HEK293 (cell line): ENCODE data around the gene PREB.
A peak's percentile ranks its signal among the peaks of the same experiment; 100 is the strongest.

Experiments used
- GLI4 ChIP-seq: fragments of 450-650 bp; formaldehyde crosslinking; IDR thresholded peaks from 2 replicates; pipeline ENCODE4 v1.5.1; 2016; ENCODE audit warnings: missing biosample characterization, missing genetic modification characterization
- HIC1 ChIP-seq: fragments of 450-650 bp; formaldehyde crosslinking; IDR thresholded peaks from 2 replicates; pipeline ENCODE4 v1.5.1; 2016; ENCODE audit warnings: missing biosample characterization, missing genetic modification characterization
- KLF7 ChIP-seq: fragments of 450-650 bp; formaldehyde crosslinking; IDR thresholded peaks from 2 replicates; pipeline ENCODE4 v1.5.1; 2016; ENCODE audit warnings: missing biosample characterization, missing genetic modification characterization, borderline replicate concordance
- MEIS1 ChIP-seq: sonication (generic); formaldehyde crosslinking; IDR thresholded peaks from 2 replicates; pipeline ENCODE4 v1.8.1; 2022; ENCODE audit warnings: missing genetic modification reagents, mild to moderate bottlenecking, borderline replicate concordance
- OVOL3 ChIP-seq: fragments of 450-650 bp; formaldehyde crosslinking; IDR thresholded peaks from 2 replicates; pipeline ENCODE4 v1.5.1; 2016; ENCODE audit warnings: missing biosample characterization, missing genetic modification characterization
- PRDM10 ChIP-seq: fragments of 450-650 bp; formaldehyde crosslinking; IDR thresholded peaks from 2 replicates; pipeline ENCODE4 v1.5.1; 2016; ENCODE audit warnings: missing biosample characterization, missing genetic modification characterization
- SALL2 ChIP-seq: fragments of 450-650 bp; formaldehyde crosslinking; IDR thresholded peaks from 2 replicates; pipeline ENCODE4 v1.5.0; 2017; ENCODE audit warnings: missing biosample characterization, mild to moderate bottlenecking, missing genetic modification characterization, borderline replicate concordance
- SP2 ChIP-seq: fragments of 450-650 bp; formaldehyde crosslinking; IDR thresholded peaks from 2 replicates; pipeline ENCODE4 v1.5.1; 2016; ENCODE audit warnings: missing biosample characterization, missing genetic modification characterization
- YY1 ChIP-seq: fragments of 450-650 bp; formaldehyde crosslinking; IDR thresholded peaks from 2 replicates; pipeline ENCODE4 v1.5.1; 2018; ENCODE audit warnings: missing biosample characterization, missing genetic modification characterization
- ZBTB26 ChIP-seq: fragments of 450-650 bp; formaldehyde crosslinking; optimal IDR thresholded peaks from 2 replicates; pipeline ENCODE3; 2016; ENCODE audit warnings: missing biosample characterization, mild to moderate bottlenecking, missing genetic modification characterization
- ZBTB6 ChIP-seq: fragments of 450-650 bp; formaldehyde crosslinking; IDR thresholded peaks from 2 replicates; pipeline ENCODE4 v1.5.1; 2017; ENCODE audit warnings: missing biosample characterization, missing genetic modification characterization
- ZBTB8A ChIP-seq: fragments of 450-650 bp; formaldehyde crosslinking; IDR thresholded peaks from 2 replicates; pipeline ENCODE4 v1.5.1; 2016; ENCODE audit warnings: missing biosample characterization, missing genetic modification characterization
- ZFP37 ChIP-seq: fragments of 450-650 bp; formaldehyde crosslinking; IDR thresholded peaks from 2 replicates; pipeline ENCODE4 v1.5.1; 2016; ENCODE audit warnings: missing biosample characterization, missing genetic modification characterization
- ZNF140 ChIP-seq: fragments of 450-650 bp; formaldehyde crosslinking; IDR thresholded peaks from 2 replicates; pipeline ENCODE4 v1.5.1; 2016; ENCODE audit warnings: missing biosample characterization, missing genetic modification characterization
- ZNF174 ChIP-seq: fragments of 450-650 bp; formaldehyde crosslinking; IDR thresholded peaks from 2 replicates; pipeline ENCODE4 v1.5.0; 2017; ENCODE audit warnings: missing biosample characterization, mild to moderate bottlenecking, missing genetic modification characterization
- ZNF2 ChIP-seq: fragments of 450-650 bp; formaldehyde crosslinking; IDR thresholded peaks from 2 replicates; pipeline ENCODE4 v1.5.1; 2016; ENCODE audit warnings: missing biosample characterization, missing genetic modification characterization
- ZNF280C ChIP-seq: fragments of 450-650 bp; formaldehyde crosslinking; IDR thresholded peaks from 2 replicates; pipeline ENCODE4 v1.5.1; 2016; ENCODE audit warnings: missing biosample characterization, missing genetic modification characterization
- ZNF404 ChIP-seq: fragments of 450-650 bp; formaldehyde crosslinking; IDR thresholded peaks from 2 replicates; pipeline ENCODE4 v1.5.1; 2017; ENCODE audit warnings: missing biosample characterization, missing genetic modification characterization
- ZNF423 ChIP-seq: fragments of 450-650 bp; formaldehyde crosslinking; IDR thresholded peaks from 2 replicates; pipeline ENCODE4 v1.5.1; 2016; ENCODE audit warnings: missing biosample characterization, missing genetic modification characterization
- ZNF48 ChIP-seq: fragments of 450-650 bp; formaldehyde crosslinking; IDR thresholded peaks from 2 replicates; pipeline ENCODE4 v1.5.1; 2016; ENCODE audit warnings: missing biosample characterization, missing genetic modification characterization
- ZNF530 ChIP-seq: fragments of 450-650 bp; formaldehyde crosslinking; IDR thresholded peaks from 2 replicates; pipeline ENCODE4 v1.5.1; 2016; ENCODE audit warnings: low read depth, missing biosample characterization, missing genetic modification characterization
- ZNF549 ChIP-seq: fragments of 450-650 bp; IDR thresholded peaks from 2 replicates; pipeline ENCODE4 v1.5.1; 2018; ENCODE audit warnings: missing biosample characterization, missing genetic modification characterization, mild to moderate bottlenecking, inconsistent platforms, moderate library complexity
- ZNF585B ChIP-seq: fragments of 450-650 bp; formaldehyde crosslinking; IDR thresholded peaks from 2 replicates; pipeline ENCODE4 v1.5.1; 2016; ENCODE audit warnings: missing biosample characterization, missing genetic modification characterization
- ZNF658 ChIP-seq: fragments of 450-650 bp; formaldehyde crosslinking; IDR thresholded peaks from 2 replicates; pipeline ENCODE4; 2016; ENCODE audit warnings: missing biosample characterization, missing genetic modification characterization
- ZNF707 ChIP-seq: fragments of 450-650 bp; formaldehyde crosslinking; IDR thresholded peaks from 2 replicates; pipeline ENCODE4 v1.5.1; 2016; ENCODE audit warnings: missing biosample characterization, missing genetic modification characterization
- ZNF777 ChIP-seq: fragments of 450-650 bp; formaldehyde crosslinking; IDR thresholded peaks from 2 replicates; pipeline ENCODE4 v1.5.1; 2017; ENCODE audit warnings: missing biosample characterization, missing genetic modification characterization, borderline replicate concordance
- ZNF792 ChIP-seq: fragments of 450-650 bp; formaldehyde crosslinking; IDR thresholded peaks from 2 replicates; pipeline ENCODE4 v1.5.1; 2016; ENCODE audit warnings: missing biosample characterization, missing genetic modification characterization
- ZNF837 ChIP-seq: fragments of 450-650 bp; formaldehyde crosslinking; IDR thresholded peaks from 2 replicates; pipeline ENCODE4 v1.5.1; 2016; ENCODE audit warnings: missing biosample characterization, missing genetic modification characterization
- ZSCAN4 ChIP-seq: fragments of 450-650 bp; formaldehyde crosslinking; IDR thresholded peaks from 2 replicates; pipeline ENCODE4 v1.5.1; 2017; ENCODE audit warnings: missing biosample characterization, missing genetic modification characterization

Gene PREB

GRCh38 chr2:27123302-27124150, 10.9 kb downstream of the PREB start, which contains the start of gene ABHD1 (continued):
- TF ChIP-seq ZNF423 (tag by site-specific recombination): no peak
- TF ChIP-seq PRDM10 (tag by site-specific recombination): no peak
- TF ChIP-seq ZNF530 (tag by site-specific recombination): no peak
- TF ChIP-seq HIC1 (tag by site-specific recombination): peak; percentile 75
- no peak for TF ChIP-seq ZNF837
- TF ChIP-seq ZNF585B (tag by site-specific recombination): no peak
- no peak for TF ChIP-seq ZNF404 (tag by site-specific recombination)
- TF ChIP-seq OVOL3: no peak
- no peak for TF ChIP-seq ZNF140
- peak; percentile 65 for TF ChIP-seq SP2
- no peak for TF ChIP-seq ZNF549
- no peak for TF ChIP-seq ZNF48
- TF ChIP-seq ZSCAN4 (tag by site-specific recombination): no peak
- no peak for TF ChIP-seq ZNF2 (tag by site-specific recombination)
- no peak for TF ChIP-seq ZNF280C (tag by site-specific recombination)
- no peak for TF ChIP-seq GLI4 (tag by site-specific recombination)
- TF ChIP-seq YY1 (tag by site-specific recombination): peak; percentile 77
- TF ChIP-seq ZNF174 (tag by site-specific recombination): no peak
- 0 out of 2 replicates have a peak, but pooled peaks have one; percentile 18 for TF ChIP-seq KLF7 (tag by site-specific recombination)
- TF ChIP-seq SALL2 (tag by site-specific recombination): no peak
- no peak for TF ChIP-seq ZBTB6 (tag by site-specific recombination)
- TF ChIP-seq MEIS1 (CRISPR knock-in tag): no peak
- TF ChIP-seq ZBTB26 (tag by site-specific recombination): peak; percentile 33
- TF ChIP-seq ZFP37 (tag by site-specific recombination): no peak
- TF ChIP-seq ZBTB8A (tag by site-specific recombination): peak; percentile 90
- TF ChIP-seq ZNF792 (tag by site-specific recombination): no peak
- TF ChIP-seq ZNF777 (tag by site-specific recombination): no peak
- TF ChIP-seq ZNF658 (tag by site-specific recombination): no peak
- TF ChIP-seq ZNF707 (tag by site-specific recombination): no peak
